ENCODE data around the gene C14orf132. TPM values are rescaled to one million over a fixed set of nuclear protein-coding genes. Genes with fewer than 3 reads are reported as not detected.

Gene C14orf132
- total RNA-seq, 2 experiments from 2014 or later, result 3.2 to 4.6 TPM

- no peaks in the 10 kb centered on the region for H3K27me3 Mint-ChIP-seq
- CTCF ChIA-PET, result no interaction called here
- no peaks in the 10 kb centered on the region for H3K36me3 Mint-ChIP-seq
- POLR2A ChIA-PET, result no interaction called here
- H3K4me3 Mint-ChIP-seq, result no peak overlapping the region
- H3K9me3 Mint-ChIP-seq, result peaks cover 2% of the 10 kb centered on the region
- H3K4me1 Mint-ChIP-seq (ENCODE audit: low read depth), result peaks cover 6% of the 10 kb centered on the region
- intact Hi-C loops (cut with micrococcal nuclease), result no loop called here
- no peak for DNase-seq
- H3K27ac Mint-ChIP-seq, result no peak overlapping the region
These were observed 72.9 kb downstream of the C14orf132 start for GRCh38 chr14:96112032-96112431.

DNA sequence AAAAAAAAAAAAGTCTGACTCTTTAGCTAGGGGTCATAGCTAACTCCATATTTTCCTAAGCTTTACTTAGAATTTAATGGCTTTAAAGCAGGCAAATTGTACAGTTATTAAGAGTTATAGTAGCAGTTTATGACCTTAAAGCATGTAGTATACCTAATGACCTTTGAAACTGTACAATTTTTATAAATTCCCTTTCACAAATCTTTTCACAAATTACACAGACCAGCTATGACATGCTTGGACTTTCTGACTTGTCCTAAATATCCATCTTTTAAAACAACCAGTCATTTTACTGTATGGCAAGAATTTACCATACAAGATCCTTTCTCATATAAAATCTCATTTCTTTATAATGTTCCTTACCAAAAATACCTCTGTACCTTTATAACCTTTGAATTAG lies 74.8 kb downstream of the C14orf132 start:
- no peak overlapping the region for H3K4me3 Mint-ChIP-seq
- H3K27ac Mint-ChIP-seq, result no peak overlapping the region
- H3K27me3 Mint-ChIP-seq, result no peaks in the 10 kb centered on the region
- H3K4me1 Mint-ChIP-seq (ENCODE audit: low read depth), result peaks cover 19% of the 10 kb centered on the region
- ChIA-PET POLR2A (no interaction called here), CTCF (interaction anchor here (0.6 kb wide), 1 partner anchor 15 kb away, joined by 3 read pairs; no protein-coding TSS in a partner anchor)
- H3K9me3 Mint-ChIP-seq, result peaks cover 2% of the 10 kb centered on the region
- H3K36me3 Mint-ChIP-seq, result no peaks in the 10 kb centered on the region
- DNase-seq, result no peak
- intact Hi-C loops (cut with micrococcal nuclease), result no loop called here

DNA sequence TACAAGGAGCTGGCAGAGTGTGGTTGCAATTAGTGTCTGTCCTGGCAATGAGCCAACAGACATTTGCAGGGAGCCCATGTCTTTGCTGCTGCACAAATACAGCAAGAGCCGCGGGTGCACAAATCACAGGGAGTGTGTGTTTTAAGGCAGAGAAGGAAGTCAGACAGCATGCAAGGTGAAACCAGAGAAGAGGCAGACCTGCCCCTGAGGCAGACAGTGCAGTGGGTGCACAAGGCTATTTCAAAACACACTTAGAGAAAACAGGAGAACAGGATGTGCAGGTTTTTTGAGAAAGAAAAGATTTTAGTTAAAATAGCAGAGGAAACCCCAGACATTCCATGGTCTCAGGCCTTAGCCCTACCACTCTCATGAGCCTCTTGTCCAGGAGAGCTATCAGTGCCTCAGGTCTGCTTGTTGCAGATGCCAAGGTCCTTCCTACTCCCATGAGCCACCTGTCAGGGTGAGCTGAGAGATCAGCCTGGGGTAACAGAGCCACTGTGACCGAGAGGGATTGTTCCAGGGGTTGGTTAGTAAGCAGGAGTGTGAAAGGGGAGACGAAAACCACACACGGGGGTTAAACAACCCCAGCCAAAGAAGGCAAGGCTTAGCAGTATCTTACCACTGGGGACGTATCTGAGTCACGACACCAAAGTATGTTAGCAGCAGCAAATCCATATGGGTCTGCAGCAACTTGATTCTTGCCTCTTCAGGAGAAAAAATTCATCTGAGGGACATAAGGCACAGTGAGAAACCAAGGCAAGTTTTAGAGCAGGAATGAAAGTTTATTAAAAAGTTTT lies 78.1 kb downstream of the C14orf132 start:
- CTCF ChIA-PET, result interaction anchor here (0.5 to 1.2 kb wide), 2 partner anchors 16 to 114 kb away, joined by 3 read pairs; no protein-coding TSS in a partner anchor
- no peak for DNase-seq
- no peak overlapping the region for H3K4me3 Mint-ChIP-seq
- H3K4me1 Mint-ChIP-seq (ENCODE audit: low read depth), result peaks cover 28% of the 10 kb centered on the region
- no peaks in the 10 kb centered on the region for H3K36me3 Mint-ChIP-seq
- no peak overlapping the region for H3K27ac Mint-ChIP-seq
- H3K9me3 Mint-ChIP-seq, result peaks cover 2% of the 10 kb centered on the region
- no peaks in the 10 kb centered on the region for H3K27me3 Mint-ChIP-seq
- POLR2A ChIA-PET, result no interaction called here
- intact Hi-C loops (cut with micrococcal nuclease), result no loop called here

DNA sequence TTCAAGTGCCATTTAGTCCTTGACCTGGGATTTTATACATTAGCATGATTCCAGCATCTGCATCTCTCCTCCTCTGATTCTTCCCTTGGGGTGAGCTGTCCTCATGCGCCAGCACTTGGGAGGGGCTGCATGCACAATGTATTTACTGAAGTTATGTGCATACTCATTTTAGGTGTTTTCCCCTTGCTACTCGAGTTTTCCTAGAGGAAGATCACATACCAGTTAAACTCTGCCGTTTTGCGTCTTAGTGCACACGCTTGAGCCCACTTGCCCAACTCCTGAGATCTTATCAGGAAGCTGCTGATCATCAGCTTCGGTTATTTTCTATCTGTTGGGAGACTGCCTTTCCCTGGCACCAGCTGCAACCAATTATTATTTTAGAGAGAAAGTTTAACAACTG lies 78.8 kb downstream of the C14orf132 start:
- Mint-ChIP-seq H3K4me3 (no peak overlapping the region), H3K27ac (no peak overlapping the region)
- CTCF ChIA-PET, result interaction anchor here (1.2 kb wide), 1 partner anchor 17 kb away, joined by 3 read pairs; no protein-coding TSS in a partner anchor

DNA sequence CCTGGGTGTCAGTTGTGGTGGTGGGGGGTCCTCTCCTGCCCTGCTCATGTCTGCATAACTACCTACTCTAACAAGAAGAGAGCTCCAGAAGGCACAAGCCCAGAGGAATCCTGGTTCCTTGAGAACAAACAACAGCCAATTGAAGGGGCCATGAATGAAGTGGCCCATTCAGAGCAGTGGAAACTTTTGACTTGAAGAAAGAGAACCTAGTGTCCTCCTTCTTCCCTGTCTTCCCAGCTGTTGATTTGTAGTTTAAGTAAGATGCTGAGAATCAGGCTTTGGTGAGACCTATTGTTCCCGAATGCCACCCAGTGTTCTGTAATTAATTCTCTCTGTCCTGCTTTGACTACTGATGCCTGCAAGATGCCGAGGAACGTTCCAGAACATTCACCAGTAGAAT lies 79.2 kb downstream of the C14orf132 start:
- no peak for DNase-seq
- intact Hi-C loops (cut with micrococcal nuclease), result no loop called here
- peaks cover 31% of the 10 kb centered on the region for H3K4me1 Mint-ChIP-seq (ENCODE audit: low read depth)
- peaks cover 2% of the 10 kb centered on the region for H3K9me3 Mint-ChIP-seq
- no peak overlapping the region for H3K4me3 Mint-ChIP-seq
- H3K36me3 Mint-ChIP-seq, result no peaks in the 10 kb centered on the region
- CTCF ChIA-PET, result interaction anchor here (1.2 kb wide), 1 partner anchor 17 kb away, joined by 3 read pairs; no protein-coding TSS in a partner anchor
- H3K27ac Mint-ChIP-seq, result no peak overlapping the region
- POLR2A ChIA-PET, result no interaction called here
- no peaks in the 10 kb centered on the region for H3K27me3 Mint-ChIP-seq

More for the DNA sequence above, 78.8 kb downstream of the C14orf132 start:
- Mint-ChIP-seq H3K27me3 (no peaks in the 10 kb centered on the region), H3K4me1 (ENCODE audit: low read depth) (peaks cover 28% of the 10 kb centered on the region), H3K9me3 (peaks cover 2% of the 10 kb centered on the region), H3K36me3 (no peaks in the 10 kb centered on the region)
- POLR2A ChIA-PET, result no interaction called here
- intact Hi-C loops (cut with micrococcal nuclease), result no loop called here
- no peak for DNase-seq

DNA sequence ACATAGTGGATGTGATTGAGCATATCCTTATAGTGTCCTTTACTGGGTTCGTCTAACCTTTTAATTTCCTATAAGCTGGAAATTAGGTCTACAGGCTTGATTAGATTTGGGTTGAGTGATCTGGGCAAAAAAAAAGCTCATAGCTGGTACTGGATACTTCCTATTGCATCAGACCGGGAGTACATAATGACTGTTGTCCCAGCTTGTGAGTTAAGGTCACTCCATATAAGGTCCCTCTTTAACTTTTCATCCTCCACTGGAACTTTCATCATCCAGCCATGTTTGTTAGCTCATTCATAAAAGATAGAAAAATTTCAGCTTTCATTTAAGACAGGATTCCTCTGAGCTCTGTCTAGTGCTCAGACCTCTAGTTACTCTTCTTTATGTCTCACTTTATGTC lies 80.8 kb downstream of the C14orf132 start:
- H3K4me1 Mint-ChIP-seq (ENCODE audit: low read depth), result peaks cover 43% of the 10 kb centered on the region
- intact Hi-C loops (cut with micrococcal nuclease), result no loop called here
- H3K36me3 Mint-ChIP-seq, result no peaks in the 10 kb centered on the region
- no peak for DNase-seq
- ChIA-PET POLR2A (interaction anchor here (1.1 kb wide), 1 partner anchor 11 kb away, joined by 3 read pairs; no protein-coding TSS in a partner anchor), CTCF (interaction anchor here (1.0 kb wide), 1 partner anchor 156 kb away, joined by 4 read pairs; no protein-coding TSS in a partner anchor)
- H3K27ac Mint-ChIP-seq, result no peak overlapping the region
- no peaks in the 10 kb centered on the region for H3K9me3 Mint-ChIP-seq
- no peak overlapping the region for H3K4me3 Mint-ChIP-seq
- no peaks in the 10 kb centered on the region for H3K27me3 Mint-ChIP-seq

DNA sequence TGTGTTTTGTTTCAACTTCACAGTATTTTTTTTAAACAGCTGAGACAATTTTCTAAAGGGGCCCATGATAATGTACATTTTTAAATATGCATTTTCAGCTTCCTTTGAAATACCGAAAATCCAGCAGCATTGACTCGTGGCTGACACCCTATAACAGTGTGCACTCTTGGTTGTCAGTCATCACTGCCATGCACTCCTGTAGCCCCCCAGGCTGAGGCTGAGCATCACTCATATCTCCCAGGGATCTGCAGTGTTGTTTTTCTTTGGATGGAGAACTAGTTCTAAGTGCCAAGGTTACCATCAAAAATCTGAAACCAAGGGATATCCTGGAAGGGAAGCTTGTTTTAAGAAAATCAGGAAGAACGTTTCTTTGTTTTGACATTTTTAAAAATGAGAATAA lies 81.2 kb downstream of the C14orf132 start:
- ChIA-PET CTCF (interaction anchor here (1.0 kb wide), 1 partner anchor 156 kb away, joined by 4 read pairs; no protein-coding TSS in a partner anchor), POLR2A (interaction anchor here (1.1 kb wide), 1 partner anchor 11 kb away, joined by 3 read pairs; no protein-coding TSS in a partner anchor)
- intact Hi-C loops (cut with micrococcal nuclease), result no loop called here
- Mint-ChIP-seq H3K36me3 (no peaks in the 10 kb centered on the region), H3K9me3 (no peaks in the 10 kb centered on the region), H3K27me3 (no peaks in the 10 kb centered on the region), H3K27ac (no peak overlapping the region), H3K4me3 (no peak overlapping the region), H3K4me1 (ENCODE audit: low read depth) (peaks cover 47% of the 10 kb centered on the region)
- no peak for DNase-seq

- Mint-ChIP-seq H3K4me3 (no peak overlapping the region), H3K36me3 (no peaks in the 10 kb centered on the region), H3K27me3 (no peaks in the 10 kb centered on the region), H3K27ac (no peak overlapping the region), H3K4me1 (ENCODE audit: low read depth) (peaks cover 52% of the 10 kb centered on the region), H3K9me3 (no peaks in the 10 kb centered on the region)
- ChIA-PET POLR2A (no interaction called here), CTCF (no interaction called here)
- DNase-seq, result no peak
- intact Hi-C loops (cut with micrococcal nuclease), result no loop called here
These were observed 81.8 kb downstream of the C14orf132 start for GRCh38 chr14:96120941-96121340.

DNA sequence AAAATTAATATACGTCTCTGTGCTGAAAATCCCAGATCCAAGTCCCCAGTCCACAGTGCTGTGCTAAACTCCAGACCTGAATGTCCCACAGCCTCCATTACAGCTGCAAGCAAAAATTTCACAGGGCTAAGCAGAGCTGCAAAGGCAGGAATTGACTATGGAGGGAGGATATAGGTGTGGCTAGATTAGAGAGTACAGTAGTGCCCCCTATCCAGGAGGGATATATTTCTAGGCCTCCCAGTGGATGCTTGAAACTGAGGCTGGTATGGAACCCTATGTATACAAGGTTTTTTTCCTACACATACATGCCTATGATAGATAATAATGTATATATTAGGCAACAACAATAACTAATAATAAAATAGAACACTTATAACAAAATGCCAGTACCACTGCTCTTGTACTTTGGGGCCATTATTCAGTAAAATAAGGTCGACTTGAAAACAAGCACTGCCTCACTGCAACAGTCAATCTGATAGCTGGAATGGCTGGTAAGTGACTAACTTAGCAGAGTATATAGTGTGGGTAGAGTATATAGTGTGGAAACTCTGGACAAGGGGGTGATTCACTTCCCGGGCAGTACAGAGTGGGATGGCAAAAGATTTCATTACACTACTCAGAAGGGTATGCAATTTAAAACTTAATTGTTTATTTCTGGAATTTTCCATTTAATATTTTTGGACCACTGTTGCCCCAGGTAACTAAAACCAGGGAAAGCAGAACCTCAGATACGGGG lies 82.7 kb downstream of the C14orf132 start:
- no peak for DNase-seq
- Mint-ChIP-seq H3K36me3 (no peaks in the 10 kb centered on the region), H3K27me3 (no peaks in the 10 kb centered on the region), H3K9me3 (no peaks in the 10 kb centered on the region), H3K4me3 (no peak overlapping the region), H3K4me1 (ENCODE audit: low read depth) (peaks cover 57% of the 10 kb centered on the region), H3K27ac (no peak overlapping the region)
- CTCF ChIA-PET, result no interaction called here
- intact Hi-C loops (cut with micrococcal nuclease), result no loop called here
- POLR2A ChIA-PET, result no interaction called here

DNA sequence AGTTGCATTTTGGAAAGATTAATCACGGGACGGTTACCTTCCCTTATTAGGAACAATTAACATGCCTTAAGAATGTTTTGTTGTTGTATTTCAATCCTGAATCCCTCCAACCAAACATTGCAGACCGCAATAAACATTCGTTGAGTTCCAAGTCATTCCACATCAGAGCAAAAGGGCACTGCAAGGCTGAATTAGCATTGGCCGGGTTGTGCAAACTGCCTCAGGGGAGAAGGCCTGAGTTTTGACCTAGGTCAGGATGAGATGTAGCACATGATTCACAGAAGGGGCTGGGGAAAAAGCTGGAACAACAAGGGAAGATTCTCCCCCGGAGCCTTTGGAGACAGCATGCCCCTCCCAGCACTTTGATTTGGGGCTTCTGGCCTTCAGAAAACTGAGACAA lies 83.3 kb downstream of the C14orf132 start:
- Mint-ChIP-seq H3K27ac (no peak overlapping the region), H3K4me1 (ENCODE audit: low read depth) (peaks cover 55% of the 10 kb centered on the region), H3K27me3 (no peaks in the 10 kb centered on the region), H3K36me3 (no peaks in the 10 kb centered on the region), H3K9me3 (no peaks in the 10 kb centered on the region), H3K4me3 (no peak overlapping the region)
- intact Hi-C loops (cut with micrococcal nuclease), result no loop called here
- no peak for DNase-seq
- ChIA-PET POLR2A (no interaction called here), CTCF (no interaction called here)

- DNase-seq, result no peak
- CTCF ChIA-PET, result no interaction called here
- no peaks in the 10 kb centered on the region for H3K36me3 Mint-ChIP-seq
- POLR2A ChIA-PET, result no interaction called here
- intact Hi-C loops (cut with micrococcal nuclease), result no loop called here
- H3K27me3 Mint-ChIP-seq, result no peaks in the 10 kb centered on the region
- H3K4me1 Mint-ChIP-seq (ENCODE audit: low read depth), result peaks cover 38% of the 10 kb centered on the region
- no peak overlapping the region for H3K4me3 Mint-ChIP-seq
- no peak overlapping the region for H3K27ac Mint-ChIP-seq
- no peaks in the 10 kb centered on the region for H3K9me3 Mint-ChIP-seq
These were observed 86.4 kb downstream of the C14orf132 start for GRCh38 chr14:96125536-96125935.

GRCh38 chr14:96126339-96126782 lies 87.2 kb downstream of the C14orf132 start:
- H3K27me3 Mint-ChIP-seq, result no peaks in the 10 kb centered on the region
- peak; percentile 54 for DNase-seq
- H3K27ac Mint-ChIP-seq, result peak overlapping the region; percentile 68
- peak overlapping the region; percentile 13 for H3K4me3 Mint-ChIP-seq
- ChIA-PET CTCF (no interaction called here), POLR2A (no interaction called here)
- H3K9me3 Mint-ChIP-seq, result no peaks in the 10 kb centered on the region
- H3K36me3 Mint-ChIP-seq, result no peaks in the 10 kb centered on the region
- H3K4me1 Mint-ChIP-seq (ENCODE audit: low read depth), result peaks cover 38% of the 10 kb centered on the region
- intact Hi-C loops (cut with micrococcal nuclease), result no loop called here
